Sigmoid colon (tissue), 7 donors: ENCODE results near the gene SLIT3. TPM values are rescaled to one million over a fixed set of nuclear protein-coding genes. Genes with fewer than 3 reads are reported as not detected.

Experiments used
- DNase-seq: peaks from one replicate; pipeline ENCODE4 v3.0.0-alpha.2; 2019
- H3K27ac ChIP-seq, 4 donors: fragments of 200-600 bp; sonication (generic); one replicate each; pipeline ENCODE4 v1.5.1; 2016 to 2019; ENCODE audit warnings: mild to moderate bottlenecking in 1 of 4
- H3K27me3 ChIP-seq, 3 donors: fragments of 200-600 bp; sonication (generic); one replicate each; pipeline ENCODE4 v1.5.1; 2019; ENCODE audit warnings: mild to moderate bottlenecking in 1 of 3
- H3K36me3 ChIP-seq, 4 donors: fragments of 200-600 bp; sonication (generic); one replicate each; pipeline ENCODE4 v1.5.1; 2016 to 2019
- H3K4me1 ChIP-seq, 4 donors: fragments of 200-600 bp; sonication (generic); one replicate each; pipeline ENCODE4 v1.5.1; 2017 to 2019
- H3K4me3 ChIP-seq, 4 donors: fragments of 200-600 bp; sonication (generic); one replicate each; pipeline ENCODE4 v1.5.1; 2017 to 2019; ENCODE audit warnings: mild to moderate bottlenecking in 2 of 4, moderate library complexity in 1 of 4
- H3K9me3 ChIP-seq, 4 donors: fragments of 200-600 bp in 3 of 4; sonication (generic) in 3 of 4; one replicate each; pipeline versions ENCODE4 v1.5.1 to v1.6.1; 2013 to 2019
- CTCF ChIP-seq, 4 experiments: fragments of 450-650 bp in 3 of 4; fragments of 200-600 bp in 1 of 4; IDR thresholded peaks; one replicate each; pipeline ENCODE4 v1.5.1; 2016 to 2019; ENCODE audit warnings: antibody characterized with exemption in 4 of 4, mild to moderate bottlenecking in 3 of 4, moderate library complexity in 2 of 4
- EP300 ChIP-seq, 4 donors: sonication (generic); formaldehyde crosslinking; IDR thresholded peaks; one replicate each; pipeline ENCODE4 v1.6.1; 2017; ENCODE audit warnings: antibody characterized with exemption in 4 of 4
- POLR2A ChIP-seq, 2 donors: fragments of 450-650 bp; IDR thresholded peaks; one replicate each; pipeline ENCODE4 v1.6.1; 2016; ENCODE audit warnings: antibody characterized with exemption in 2 of 2, mild to moderate bottlenecking in 2 of 2, moderate library complexity in 2 of 2
- POLR2AphosphoS5 ChIP-seq, 4 donors: sonication (generic); formaldehyde crosslinking; IDR thresholded peaks; one replicate each; pipeline ENCODE4 v1.6.1; 2017; ENCODE audit warnings: antibody characterized with exemption in 4 of 4
- WGBS, 2 donors: extraction: QIAGEN DNeasy Blood & Tissue Kit; methylation state at CpG; one replicate each; pipeline ENCODE4 v1.1.7; 2013; 5-methylcytosine and 5-hydroxymethylcytosine counted together
- intact Hi-C: fragments of 100-400 bp; cut with DNase I; formaldehyde crosslinking; loops from one replicate; pipeline ENCODE4 v1.15.1; 2023
- polyA plus RNA-seq, 3 donors: library from polyadenylated mRNA; stranded (reverse); fragments of 200-250 nt; gene quantifications; one replicate each; pipeline ENCODE4 v1.2.3, GENCODE V29; 2013
- total RNA-seq, 4 donors: library from RNA; depleted of rRNA; stranded (reverse); fragments of >200 nt; gene quantifications; one replicate each; pipeline ENCODE4 v1.1.0, GENCODE V29; 2016
- donor health status: healthy with polysubstance abuse.
- donor health status: Bipolar disorder and iron deficiency.
- donor health status: healthy.

The SLIT3 gene
- total and polyA plus RNA-seq, 7 donors, result 0.23 to 46.3 (median 30.0) TPM

- no peaks in the 10 kb centered on the region for H3K27me3 ChIP-seq
- intact Hi-C loops, result no loop called here
- WGBS, 2 donors, result 82 to 85% methylated on average over 6 of the region's 6 CpGs
- no peak overlapping the region for H3K27ac ChIP-seq
- no peaks in the 10 kb centered on the region for H3K9me3 ChIP-seq
- peaks cover 0 to 28% (median 7%) of the 10 kb centered on the region in 4 donors for H3K36me3 ChIP-seq
- TF ChIP-seq POLR2A (IDR thresholded peaks at IDR 0.05) (no peak), POLR2AphosphoS5 (IDR thresholded peaks at IDR 0.05) (no peak), CTCF (IDR thresholded peaks at IDR 0.05) (no peak), EP300 (IDR thresholded peaks at IDR 0.05) (no peak)
- DNase-seq, result no peak
- no peaks in the 10 kb centered on the region for H3K4me1 ChIP-seq
- no peak overlapping the region for H3K4me3 ChIP-seq
Measured at GRCh38 chr5:168802337-168802736, 498.6 kb downstream of the SLIT3 start.

GRCh38 chr5:168801567-168801966 lies 499.4 kb downstream of the SLIT3 start:
- no peaks in the 10 kb centered on the region for H3K9me3 ChIP-seq
- no peak overlapping the region for H3K27ac ChIP-seq
- intact Hi-C loops, result no loop called here
- TF ChIP-seq POLR2A (IDR thresholded peaks at IDR 0.05), result no peak
- no peak for TF ChIP-seq POLR2AphosphoS5 (IDR thresholded peaks at IDR 0.05)
- TF ChIP-seq CTCF (IDR thresholded peaks at IDR 0.05), result no peak
- H3K4me1 ChIP-seq, result no peaks in the 10 kb centered on the region
- 84 to 88% methylated on average over 7 of the region's 7 CpGs for WGBS, 2 donors
- peaks cover 0 to 26% (median 7%) of the 10 kb centered on the region in 4 donors for H3K36me3 ChIP-seq
- H3K27me3 ChIP-seq, result no peaks in the 10 kb centered on the region
- no peak overlapping the region for H3K4me3 ChIP-seq
- no peak for DNase-seq

GRCh38 chr5:168800701-168801100 lies 500.2 kb downstream of the SLIT3 start:
- no peak for DNase-seq
- intact Hi-C loops, result no loop called here
- peaks cover 0 to 17% (median under 1%) of the 10 kb centered on the region in 4 donors for H3K36me3 ChIP-seq
- no peak overlapping the region for H3K4me3 ChIP-seq
- no peaks in the 10 kb centered on the region for H3K9me3 ChIP-seq
- peaks cover 0 to 2% (median 0%) of the 10 kb centered on the region in 4 donors for H3K4me1 ChIP-seq
- H3K27me3 ChIP-seq, result no peaks in the 10 kb centered on the region
- no peak overlapping the region for H3K27ac ChIP-seq
- WGBS, 2 donors, result 78 to 82% methylated on average over 3 of the region's 3 CpGs
- TF ChIP-seq POLR2AphosphoS5 (IDR thresholded peaks at IDR 0.05) (no peak), EP300 (IDR thresholded peaks at IDR 0.05) (no peak), CTCF (IDR thresholded peaks at IDR 0.05) (no peak), POLR2A (IDR thresholded peaks at IDR 0.05) (no peak)

- intact Hi-C loops, result no loop called here
- peaks cover 0 to 11% (median 0%) of the 10 kb centered on the region in 4 donors for H3K36me3 ChIP-seq
- 64 to 79% methylated on average over 5 of the region's 5 CpGs for WGBS, 2 donors
- no peak overlapping the region for H3K27ac ChIP-seq
- H3K4me3 ChIP-seq, result no peak overlapping the region
- H3K27me3 ChIP-seq, result no peaks in the 10 kb centered on the region
- TF ChIP-seq EP300 (IDR thresholded peaks at IDR 0.05) (no peak), POLR2A (IDR thresholded peaks at IDR 0.05) (no peak), CTCF (IDR thresholded peaks at IDR 0.05) (no peak), POLR2AphosphoS5 (IDR thresholded peaks at IDR 0.05) (no peak)
- no peaks in the 10 kb centered on the region for H3K9me3 ChIP-seq
- no peak for DNase-seq
- peaks cover 0 to 18% (median 11%) of the 10 kb centered on the region in 4 donors for H3K4me1 ChIP-seq
Measured at GRCh38 chr5:168798065-168799023, 502.6 kb downstream of the SLIT3 start.
